GM21423 (cell line): ENCODE data around the gene COG4.

Experiments used
- ATAC-seq: cut with Tn5 transposase; IDR thresholded peaks from one replicate; pipeline ENCODE4 v1.9.1; 2021; ENCODE audit warnings: mild to moderate bottlenecking, moderate library complexity; ENCODE audit not compliant: unreplicated experiment

Gene COG4

DNA sequence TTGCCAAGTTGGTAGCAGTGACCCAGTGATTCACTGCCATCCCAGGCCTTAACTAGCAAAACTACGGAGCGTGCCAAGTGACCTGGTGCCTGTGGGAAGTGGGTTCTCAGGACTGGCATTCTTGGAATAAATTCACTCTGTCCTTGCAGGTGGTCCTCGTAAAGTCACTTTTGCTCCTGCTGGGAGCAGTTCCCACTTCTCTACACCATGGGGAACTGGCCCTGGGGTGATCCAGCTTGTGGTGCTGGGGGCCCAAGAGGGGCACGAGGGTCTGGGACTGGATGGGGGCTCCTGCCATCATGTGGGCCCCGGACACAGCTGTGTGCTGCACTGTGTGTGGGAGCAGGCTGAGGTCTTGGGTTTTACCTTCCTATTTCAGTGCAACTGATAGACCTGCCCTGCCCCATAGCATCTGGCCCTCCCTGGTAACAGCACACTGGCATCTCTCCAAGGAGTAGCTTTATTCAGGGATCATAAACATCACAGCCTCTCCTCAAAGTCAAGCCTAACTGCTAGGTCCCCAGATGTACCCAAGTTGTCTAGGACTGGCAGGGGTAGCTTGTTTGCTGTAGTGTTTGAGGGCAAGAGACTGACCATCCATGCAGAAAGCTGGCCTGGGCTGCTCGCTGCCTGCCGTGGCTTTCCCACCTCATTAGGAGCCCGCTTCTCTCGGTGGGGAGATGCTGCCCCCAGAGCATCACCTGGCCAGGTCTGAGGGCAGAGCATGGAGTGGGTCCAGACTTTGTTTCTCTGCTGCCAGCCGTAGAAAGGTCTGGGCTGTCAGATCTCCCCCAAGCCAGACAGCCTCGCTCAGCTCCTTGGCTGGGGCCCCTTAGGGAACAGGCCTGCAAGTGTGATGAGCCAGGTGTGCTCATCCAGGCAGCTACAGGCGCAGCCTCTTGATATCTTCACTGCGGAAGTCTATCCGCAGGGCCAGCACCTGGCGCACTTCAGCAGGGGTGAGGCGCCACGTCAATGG is 42.9 kb downstream of the COG4 start:
- ATAC-seq: no peak

- ATAC-seq: no peak
These were observed 44.4 kb downstream of the COG4 start for GRCh38 chr16:70478912-70479341.

DNA sequence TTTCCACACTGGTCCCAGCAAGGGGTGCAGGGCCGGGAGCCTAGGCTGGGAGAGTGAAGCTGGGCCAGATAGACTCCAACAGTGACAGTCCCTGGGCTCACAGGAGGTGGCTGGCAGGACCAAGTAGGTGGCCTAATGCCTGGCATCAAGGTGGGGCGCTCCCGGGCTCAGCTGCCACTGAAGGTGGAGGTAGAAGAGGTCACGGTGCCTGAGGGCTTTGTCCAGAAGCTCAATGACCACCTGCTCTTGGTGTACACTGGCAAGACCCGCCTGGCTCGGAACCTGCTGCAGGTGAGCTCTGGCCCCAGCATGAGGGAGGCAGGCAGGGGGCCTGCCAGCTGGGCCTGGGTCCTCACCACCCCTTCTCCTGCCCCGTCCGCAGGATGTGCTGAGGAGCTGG is 45.2 kb downstream of the COG4 start:
- ATAC-seq: no peak

DNA sequence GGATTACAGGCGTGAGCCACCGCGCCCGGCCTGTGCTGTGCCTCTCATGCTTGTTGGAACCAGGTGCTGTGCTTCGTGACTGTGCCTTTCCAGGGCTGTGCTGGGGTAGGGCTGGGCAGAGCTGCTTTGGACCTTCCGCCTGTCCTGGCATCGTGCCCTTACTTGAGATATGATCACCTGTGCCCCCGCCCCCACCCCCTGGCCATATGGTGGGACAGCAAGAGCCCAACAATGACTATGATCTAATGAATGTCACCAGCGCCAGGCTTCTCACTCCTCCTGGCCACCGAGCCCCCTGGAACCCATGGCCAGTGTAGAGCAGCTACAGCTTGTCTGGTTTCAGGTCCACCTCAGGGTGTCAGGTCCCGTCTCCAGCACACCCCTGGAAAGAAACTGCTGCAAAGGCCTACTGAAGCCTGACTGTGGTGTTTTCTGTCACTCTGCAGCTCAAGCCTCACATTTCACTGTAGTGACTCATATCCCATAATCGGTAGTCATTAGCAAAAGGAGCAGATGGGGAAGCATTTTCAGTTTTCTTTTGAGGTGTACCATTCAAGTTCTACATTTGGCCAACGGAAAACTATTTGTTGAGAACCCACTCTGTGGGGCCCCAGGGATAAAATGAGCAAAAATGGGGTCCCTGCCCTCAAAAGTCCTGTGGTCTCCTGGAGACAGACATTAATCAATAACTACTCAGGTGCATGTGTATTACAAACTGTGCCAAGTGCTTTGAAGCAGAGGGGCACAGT is 46.9 kb downstream of the COG4 start:
- ATAC-seq: peak; percentile 84

DNA sequence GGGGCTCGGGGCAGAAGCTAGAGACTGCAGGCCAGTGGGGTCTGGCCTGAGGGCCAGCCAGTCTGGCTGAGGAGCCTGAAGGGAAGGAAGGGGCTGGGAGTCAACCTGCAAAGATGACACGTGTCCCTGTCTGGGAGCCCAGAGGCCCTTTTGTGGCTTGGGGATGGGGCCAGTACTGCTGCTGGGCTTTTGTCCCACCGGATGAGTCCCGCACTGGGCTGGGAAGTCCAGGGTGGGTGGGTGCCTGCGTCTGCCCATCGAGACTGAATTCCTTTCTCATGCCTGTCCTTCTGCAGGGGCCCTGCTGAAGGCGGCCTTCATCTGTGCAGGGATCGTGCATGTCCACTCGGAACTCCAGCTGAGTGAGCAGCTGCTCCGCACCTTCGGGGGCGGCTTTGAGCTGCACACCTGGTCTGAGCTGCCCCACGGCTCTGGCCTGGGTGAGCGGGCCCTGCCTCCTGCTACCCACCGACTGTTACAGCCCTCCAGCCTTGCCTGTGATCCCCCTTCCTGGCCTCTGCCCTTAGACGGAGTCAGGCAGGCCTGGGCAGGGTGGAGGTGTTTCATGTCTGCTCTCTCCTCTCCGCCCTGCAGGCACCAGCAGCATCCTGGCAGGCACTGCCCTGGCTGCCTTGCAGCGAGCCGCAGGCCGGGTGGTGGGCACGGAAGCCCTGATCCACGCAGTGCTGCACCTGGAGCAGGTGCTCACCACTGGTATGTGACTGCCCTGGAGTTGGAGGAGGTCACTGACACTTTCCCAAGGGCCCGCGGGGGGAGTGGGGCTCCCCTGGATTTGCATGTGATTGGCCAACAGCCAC is 48.1 kb downstream of the COG4 start:
- no peak for ATAC-seq

DNA sequence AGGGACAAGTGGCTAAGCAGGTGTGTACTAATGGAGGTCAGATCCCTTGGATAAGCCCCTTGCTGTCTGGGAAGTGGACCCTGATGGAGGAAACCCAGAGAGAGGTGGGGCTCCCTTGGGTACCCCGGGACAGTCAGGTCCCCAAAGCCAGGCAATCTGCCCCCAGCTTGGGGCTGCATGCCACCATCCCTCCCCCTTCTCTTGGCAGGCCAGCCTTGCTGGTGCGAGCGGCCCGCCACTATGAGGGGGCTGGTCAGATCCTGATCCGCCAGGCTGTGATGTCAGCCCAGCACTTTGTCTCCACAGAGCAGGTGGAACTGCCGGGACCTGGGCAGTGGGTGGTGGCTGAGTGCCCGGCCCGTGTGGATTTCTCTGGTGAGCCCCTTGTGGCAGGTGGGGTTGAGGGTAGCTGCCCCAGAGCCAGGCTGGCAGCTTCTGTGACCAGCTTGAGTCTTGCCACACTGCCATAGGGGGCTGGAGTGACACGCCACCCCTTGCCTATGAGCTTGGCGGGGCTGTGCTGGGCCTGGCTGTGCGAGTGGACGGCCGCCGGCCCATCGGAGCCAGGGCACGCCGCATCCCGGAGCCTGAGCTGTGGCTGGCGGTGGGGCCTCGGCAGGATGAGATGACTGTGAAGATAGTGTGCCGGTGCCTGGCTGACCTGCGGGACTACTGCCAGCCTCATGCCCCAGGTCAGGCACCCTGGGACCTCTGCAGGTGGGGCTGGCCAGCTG is 48.9 kb downstream of the COG4 start:
- ATAC-seq: no peak

DNA sequence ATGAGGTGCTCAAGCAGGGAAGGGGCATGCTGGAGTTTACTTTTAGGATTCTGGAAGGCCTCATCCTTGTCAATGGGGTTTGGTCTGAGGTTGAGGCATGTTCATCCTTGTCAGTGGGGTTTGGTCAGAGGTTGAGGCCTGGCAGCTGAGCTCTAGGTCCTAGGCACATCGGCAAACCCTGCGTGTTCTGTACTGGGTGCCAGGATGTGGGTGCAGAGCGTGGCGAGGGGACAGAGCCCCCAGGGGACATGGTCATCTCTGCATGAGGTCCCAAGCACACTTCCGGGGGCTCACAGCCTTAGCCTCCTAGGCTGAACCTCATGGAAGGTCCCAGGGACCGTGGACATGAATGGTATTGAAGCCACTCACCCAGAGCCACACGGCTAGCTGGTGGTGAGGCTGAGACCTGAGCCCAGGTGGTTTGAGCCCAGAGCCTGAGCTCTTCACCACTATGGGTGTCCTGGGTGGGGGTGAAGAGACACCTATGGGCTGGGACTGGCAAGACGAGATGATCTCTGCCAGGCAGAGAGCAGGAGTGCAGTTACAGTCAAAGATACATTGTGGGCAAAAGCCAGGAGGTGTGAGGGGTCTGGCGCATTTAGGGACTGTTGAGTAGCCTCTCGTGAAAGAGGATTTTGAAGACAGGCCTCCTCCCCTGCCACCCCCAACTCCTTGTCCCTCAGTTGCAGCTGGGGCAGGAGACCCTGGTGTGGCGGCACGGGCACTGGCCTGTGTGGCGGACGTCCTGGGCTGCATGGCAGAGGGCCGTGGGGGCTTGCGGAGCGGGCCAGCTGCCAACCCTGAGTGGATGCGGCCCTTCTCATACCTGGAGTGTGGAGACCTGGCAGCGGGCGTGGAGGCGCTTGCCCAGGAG is 49.7 kb downstream of the COG4 start:
- no peak for ATAC-seq

- no peak for ATAC-seq
These were observed 50.4 kb downstream of the COG4 start for GRCh38 chr16:70472786-70473433.

DNA sequence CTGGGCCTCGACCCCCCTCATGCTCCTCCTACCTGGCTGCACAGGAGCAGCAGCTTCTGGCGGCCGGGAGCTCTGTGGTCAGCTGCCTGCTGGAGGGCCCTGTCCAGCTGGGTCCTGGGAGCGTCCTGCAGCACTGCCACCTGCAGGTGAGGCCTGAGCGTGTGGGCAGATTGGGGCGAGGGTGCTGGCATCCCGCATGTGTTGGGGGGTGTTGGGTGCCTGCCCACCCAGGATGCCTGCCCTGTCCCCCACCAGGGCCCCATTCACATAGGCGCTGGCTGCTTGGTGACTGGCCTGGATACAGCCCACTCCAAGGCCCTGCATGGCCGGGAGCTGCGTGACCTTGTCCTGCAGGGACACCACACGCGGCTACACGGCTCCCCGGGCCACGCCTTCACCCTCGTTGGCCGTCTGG is 52.4 kb downstream of the COG4 start:
- ATAC-seq: no peak

DNA sequence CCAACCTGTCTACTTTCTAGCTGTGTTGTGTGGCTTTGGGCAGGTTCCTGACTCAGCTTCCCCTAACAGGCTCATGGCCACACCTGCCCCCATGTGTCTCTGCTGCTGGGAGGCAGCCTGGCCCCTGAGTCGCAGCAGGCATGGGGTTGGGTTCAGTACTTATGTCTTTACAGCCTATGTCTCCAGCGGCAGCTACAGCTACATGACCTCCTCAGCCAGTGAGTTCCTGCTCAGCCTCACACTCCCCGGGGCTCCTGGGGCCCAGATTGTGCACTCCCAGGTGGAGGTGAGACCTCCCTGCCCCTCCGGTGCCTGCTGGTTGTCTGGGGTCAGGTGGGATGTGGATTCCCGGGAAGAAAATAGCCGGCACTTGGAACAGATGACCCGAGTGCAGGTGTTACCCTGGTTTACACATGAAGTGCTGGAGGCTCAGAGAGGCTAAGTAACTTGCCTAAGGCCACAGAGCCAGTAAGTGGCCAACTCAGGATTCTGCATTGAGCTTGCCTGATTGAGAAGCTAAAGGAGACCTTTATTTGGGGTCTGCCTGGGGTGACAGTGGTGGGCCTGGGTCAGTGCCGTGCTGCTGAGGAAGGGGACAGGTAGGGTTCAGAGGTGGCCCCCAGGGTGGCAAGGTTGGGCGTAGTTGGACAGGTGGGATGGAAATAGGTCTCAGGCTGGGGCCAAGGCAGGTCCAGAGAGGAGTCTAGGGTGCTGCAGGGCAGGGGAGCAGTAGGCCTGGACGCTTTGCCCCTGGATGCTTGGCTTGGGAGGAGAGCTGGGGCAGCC is 53.0 kb downstream of the COG4 start:
- no peak for ATAC-seq

- no peak for ATAC-seq
These were observed 54.4 kb downstream of the COG4 start for GRCh38 chr16:70468776-70469525.

- no peak for ATAC-seq
These were observed 55.7 kb downstream of the COG4 start for GRCh38 chr16:70467608-70468007.

DNA sequence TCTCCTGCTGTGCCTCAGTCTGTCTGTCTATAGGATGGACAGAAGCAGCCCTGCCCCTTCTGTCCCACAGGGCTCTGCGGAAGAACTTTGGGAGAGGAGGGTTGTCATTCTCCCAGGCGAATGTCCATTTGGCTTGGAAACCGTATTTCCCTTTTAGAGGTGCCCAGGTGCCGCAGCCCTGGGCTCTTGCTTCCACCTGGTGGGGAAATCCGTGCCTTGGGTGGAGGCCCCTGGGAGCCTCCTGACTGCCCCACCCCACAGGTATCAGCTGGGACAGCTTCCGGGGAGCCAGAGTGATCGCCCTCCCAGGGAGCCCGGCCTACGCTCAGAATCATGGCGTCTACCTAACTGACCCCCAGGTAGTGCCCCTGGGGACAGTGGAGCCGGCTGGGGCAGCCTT is 56.2 kb downstream of the COG4 start:
- ATAC-seq: no peak

DNA sequence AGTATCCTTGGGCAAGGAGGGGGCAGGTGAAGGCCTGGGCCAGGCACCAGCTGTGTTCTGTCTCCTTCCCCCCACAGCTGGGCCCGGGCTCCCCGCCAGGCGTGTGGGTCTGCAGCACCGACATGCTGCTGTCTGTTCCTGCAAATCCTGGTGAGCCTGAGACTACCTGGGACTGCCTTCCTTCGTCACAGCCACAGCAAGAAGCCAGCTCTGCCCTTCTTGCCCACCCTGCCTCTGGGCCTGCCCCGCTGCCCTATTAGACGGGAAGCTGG is 56.6 kb downstream of the COG4 start:
- no peak for ATAC-seq

DNA sequence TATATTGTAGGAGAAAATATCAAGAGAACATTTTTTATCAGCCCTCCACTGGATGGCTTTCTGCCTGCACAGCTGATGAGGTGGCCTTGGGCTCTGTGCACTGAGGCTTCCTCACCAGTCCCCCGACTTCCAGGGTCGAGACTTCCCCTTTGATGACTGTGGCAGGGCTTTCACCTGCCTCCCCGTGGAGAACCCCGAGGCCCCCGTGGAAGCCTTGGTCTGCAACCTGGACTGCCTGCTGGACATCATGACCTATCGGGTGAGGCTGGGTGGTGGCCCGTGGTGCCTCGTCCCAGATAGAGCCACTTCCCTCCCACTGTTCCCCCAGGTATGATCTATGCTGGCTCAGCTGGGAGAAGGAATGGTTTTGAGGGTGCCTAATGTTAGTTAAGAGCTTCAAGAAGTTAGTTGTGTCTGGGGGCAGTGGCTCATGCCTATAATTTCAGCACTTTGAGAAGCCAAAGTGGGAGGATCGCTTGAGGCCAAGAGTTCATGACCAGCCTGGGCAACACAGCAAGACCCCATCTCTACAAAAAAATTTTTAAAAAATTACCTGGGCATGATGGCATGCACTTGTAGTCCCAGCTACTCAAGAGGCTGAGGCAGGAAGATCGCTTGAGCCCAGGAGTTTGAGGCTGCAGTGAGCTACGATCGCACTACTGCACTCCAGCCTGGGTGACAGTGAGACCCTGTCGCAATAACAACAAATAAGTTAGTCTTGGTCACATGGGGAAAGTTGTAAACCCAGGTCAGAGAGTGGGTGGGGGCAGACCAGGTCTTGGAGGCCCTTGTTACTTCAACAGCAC is 57.2 kb downstream of the COG4 start:
- no peak for ATAC-seq

DNA sequence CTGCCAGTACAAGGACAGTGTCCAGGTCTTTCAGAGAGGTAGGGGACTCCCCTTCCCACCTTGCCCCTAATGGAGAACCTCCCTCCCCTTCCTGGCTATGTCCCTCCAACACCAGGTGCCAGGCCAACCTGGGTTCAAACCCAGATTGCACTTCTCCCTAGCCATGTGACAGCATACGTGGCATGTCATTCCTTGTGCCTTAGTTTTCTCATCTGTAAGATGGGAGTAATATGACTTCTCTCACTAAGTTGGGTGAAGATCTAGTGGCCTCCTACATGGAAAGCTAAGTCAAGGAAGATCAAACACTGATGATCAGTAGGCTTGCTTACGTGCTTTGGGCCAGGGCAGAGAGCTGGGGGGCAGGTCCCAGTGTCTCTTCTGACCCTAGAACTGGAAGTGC is 60.1 kb downstream of the COG4 start:
- no peak for ATAC-seq

DNA sequence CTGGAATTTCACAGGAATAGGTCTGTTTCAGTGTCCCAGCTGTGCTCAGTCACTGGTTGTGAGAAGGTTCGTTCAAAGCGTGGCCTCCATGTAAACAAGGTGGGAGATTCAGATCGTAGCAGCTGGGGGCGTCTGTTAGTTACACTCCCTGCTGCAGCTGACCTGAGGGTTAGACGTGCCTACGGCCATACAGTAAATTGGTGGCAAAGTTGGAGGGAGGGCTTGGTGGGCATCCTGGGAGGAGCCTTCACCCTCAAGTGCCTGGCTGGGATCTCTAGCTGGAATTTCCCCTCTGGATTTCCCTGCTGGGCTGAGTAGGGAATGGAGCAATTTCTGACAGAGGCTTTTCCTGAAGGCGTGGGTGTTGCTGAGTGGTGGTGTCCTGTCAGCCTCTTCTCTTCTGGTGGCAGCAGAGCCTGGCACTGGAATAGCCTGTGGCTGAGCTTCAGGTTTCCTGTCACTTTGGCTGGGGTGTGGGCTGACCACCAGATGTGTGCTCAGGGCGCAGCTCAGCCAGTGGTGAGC is 62.6 kb downstream of the COG4 start:
- no peak for ATAC-seq
